ENCODE data around the gene KCNK15. TPM values are rescaled to one million over a fixed set of nuclear protein-coding genes. Genes with fewer than 3 reads are reported as not detected.
"Not testable (repeated sequence)": the region's sequence is repeated elsewhere in the genome, so short reads cannot be mapped to it uniquely, and the experiment has no call there.

Gene KCNK15
- total RNA-seq, 6 experiments from 2014 or later: 0.07 to 0.28 (median 0.21) TPM; not detected in 1

DNA sequence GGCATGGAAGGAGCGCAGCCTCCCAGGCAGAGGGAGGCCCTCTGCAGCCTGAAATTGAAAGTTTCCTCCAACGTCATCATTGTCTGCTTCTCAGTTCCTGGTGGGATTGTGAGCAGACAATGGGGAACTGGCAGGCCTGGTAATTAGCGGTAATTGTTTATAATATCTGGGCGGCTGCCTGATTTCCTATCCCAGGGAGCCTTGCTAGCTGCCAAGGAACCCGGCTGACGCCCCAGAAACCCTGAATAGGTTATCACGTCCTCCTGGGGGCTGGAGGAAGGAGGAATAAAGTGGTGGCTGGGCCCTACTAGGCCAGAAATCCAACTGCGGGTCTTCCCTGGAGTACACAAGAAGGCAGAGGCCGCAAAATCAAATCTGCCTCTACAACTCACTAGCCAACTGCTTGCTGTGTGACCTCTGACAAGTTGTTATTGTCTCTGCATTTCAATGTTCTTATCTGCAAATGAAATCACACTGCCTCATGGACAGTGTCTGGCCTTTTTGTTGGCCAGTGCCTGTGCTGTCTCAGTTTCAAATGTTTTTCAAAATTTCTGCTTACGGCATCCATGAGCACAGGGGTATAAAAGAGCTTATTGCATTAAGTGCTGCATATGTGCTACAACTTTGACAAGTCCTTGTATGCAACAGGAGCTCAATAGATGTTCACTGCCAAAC, 16.9 kb downstream of the KCNK15 start:
- Mint-ChIP-seq H3K9me3 (no peaks in the 10 kb centered on the region), H3K4me1 (ENCODE audit: low read depth) (peaks cover 11% of the 10 kb centered on the region; the same call in 1 of the 2 replicates), H3K27me3 (ENCODE audit: insufficient read depth) (peaks cover 23% of the 10 kb centered on the region)

DNA sequence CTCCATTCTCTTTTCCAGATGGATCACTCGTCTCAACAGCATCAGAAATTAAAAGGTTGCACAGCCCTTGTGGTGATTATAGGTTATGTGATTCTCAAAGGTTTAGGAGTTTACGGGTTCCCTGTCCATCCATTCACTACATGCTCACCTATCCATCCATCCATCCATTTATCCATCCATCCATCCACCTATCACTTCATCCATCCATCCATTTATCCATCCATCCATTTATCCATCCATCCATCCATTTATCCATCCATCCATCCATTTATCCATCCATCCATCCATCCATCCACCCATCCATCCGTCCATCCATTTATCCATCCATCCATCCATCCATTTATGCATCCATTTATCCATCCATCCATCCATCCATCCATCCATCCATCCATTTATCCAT, 18.1 kb downstream of the KCNK15 start:
- H3K27ac Mint-ChIP-seq; H3K9me3 Mint-ChIP-seq; H3K36me3 Mint-ChIP-seq (ENCODE audit: low read depth); H3K4me3 Mint-ChIP-seq; DNase-seq: not testable (repeated sequence)
- Mint-ChIP-seq H3K4me1 (ENCODE audit: low read depth) (peaks cover 11% of the 10 kb centered on the region; the same call in 1 of the 2 replicates), H3K27me3 (ENCODE audit: insufficient read depth) (peaks cover 22% of the 10 kb centered on the region)

More for the DNA sequence above, 16.9 kb downstream of the KCNK15 start:
- DNase-seq: no peak
- TF ChIP-seq, protein P1, sequence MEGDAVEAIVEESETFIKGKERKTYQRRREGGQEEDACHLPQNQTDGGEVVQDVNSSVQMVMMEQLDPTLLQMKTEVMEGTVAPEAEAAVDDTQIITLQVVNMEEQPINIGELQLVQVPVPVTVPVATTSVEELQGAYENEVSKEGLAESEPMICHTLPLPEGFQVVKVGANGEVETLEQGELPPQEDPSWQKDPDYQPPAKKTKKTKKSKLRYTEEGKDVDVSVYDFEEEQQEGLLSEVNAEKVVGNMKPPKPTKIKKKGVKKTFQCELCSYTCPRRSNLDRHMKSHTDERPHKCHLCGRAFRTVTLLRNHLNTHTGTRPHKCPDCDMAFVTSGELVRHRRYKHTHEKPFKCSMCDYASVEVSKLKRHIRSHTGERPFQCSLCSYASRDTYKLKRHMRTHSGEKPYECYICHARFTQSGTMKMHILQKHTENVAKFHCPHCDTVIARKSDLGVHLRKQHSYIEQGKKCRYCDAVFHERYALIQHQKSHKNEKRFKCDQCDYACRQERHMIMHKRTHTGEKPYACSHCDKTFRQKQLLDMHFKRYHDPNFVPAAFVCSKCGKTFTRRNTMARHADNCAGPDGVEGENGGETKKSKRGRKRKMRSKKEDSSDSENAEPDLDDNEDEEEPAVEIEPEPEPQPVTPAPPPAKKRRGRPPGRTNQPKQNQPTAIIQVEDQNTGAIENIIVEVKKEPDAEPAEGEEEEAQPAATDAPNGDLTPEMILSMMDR (IDR thresholded peaks at IDR 0.05): no peak
- H3K4me3 Mint-ChIP-seq: no peak overlapping the region
- no peak overlapping the region for H3K27ac Mint-ChIP-seq
- H3K36me3 Mint-ChIP-seq (ENCODE audit: low read depth): no peaks in the 10 kb centered on the region

DNA sequence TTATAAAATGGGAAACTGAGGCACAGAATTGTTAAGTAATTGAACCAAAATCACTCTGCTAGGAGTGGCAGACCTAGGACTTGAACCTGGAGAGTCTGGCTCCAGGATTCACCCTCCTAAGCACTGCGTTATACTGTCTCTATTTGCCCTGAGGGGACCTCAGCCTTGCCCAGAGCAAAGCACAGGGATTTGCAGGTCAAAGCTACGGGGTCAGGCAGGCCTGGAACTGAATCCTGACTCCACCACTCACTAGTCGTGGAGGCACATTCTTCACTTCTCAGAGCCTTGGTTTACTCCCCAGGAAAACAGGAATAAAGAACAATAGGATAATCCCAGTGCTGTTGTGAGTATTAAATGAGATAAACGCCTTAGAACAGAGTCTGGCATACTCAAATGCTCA, 19.4 kb downstream of the KCNK15 start:
- Mint-ChIP-seq H3K27me3 (ENCODE audit: insufficient read depth) (peaks cover 23% of the 10 kb centered on the region), H3K4me3 (no peak overlapping the region), H3K9me3 (no peaks in the 10 kb centered on the region), H3K36me3 (ENCODE audit: low read depth) (no peaks in the 10 kb centered on the region), H3K27ac (no peak overlapping the region), H3K4me1 (ENCODE audit: low read depth) (peaks cover 6% of the 10 kb centered on the region; the same call in 1 of the 2 replicates)
- TF ChIP-seq, protein P1 (IDR thresholded peaks at IDR 0.05): no peak
- no peak for DNase-seq

DNA sequence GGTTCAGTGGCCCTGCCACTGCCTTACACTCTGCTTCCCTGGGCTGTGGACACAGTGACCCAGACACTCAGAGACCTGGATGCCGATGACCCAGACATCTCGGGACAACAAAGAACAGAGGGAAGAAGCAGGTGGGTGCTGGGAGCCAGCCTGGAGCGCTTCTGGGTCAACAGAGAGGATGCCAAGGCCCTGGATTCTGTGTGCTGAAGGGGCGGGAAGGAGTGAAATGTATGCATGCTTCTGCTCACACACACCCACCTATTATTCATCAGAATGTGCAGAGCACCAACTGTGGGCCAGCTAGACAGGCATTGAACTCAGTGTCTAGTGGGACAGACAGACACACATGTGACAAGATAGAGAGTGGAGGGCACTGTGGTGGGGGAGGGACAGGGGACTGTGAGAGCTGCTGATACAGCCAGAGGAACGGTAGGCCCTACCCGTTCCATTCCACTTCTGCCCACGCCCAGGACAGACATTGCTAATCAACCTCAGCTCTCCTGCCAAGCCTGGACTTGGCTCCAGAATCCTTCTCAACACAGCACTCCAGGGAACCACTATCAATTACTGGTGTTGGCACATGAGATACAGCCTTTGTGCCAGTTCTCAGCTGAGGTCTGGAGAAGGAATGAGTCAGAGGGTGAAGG, 20.2 kb downstream of the KCNK15 start:
- Mint-ChIP-seq H3K27ac (no peak overlapping the region), H3K9me3 (no peaks in the 10 kb centered on the region), H3K4me3 (no peak overlapping the region), H3K36me3 (ENCODE audit: low read depth) (no peaks in the 10 kb centered on the region), H3K27me3 (ENCODE audit: insufficient read depth) (peaks cover 23% of the 10 kb centered on the region), H3K4me1 (ENCODE audit: low read depth) (peaks cover 6% of the 10 kb centered on the region; the same call in 1 of the 2 replicates)
- TF ChIP-seq, protein P1 (IDR thresholded peaks at IDR 0.05): no peak
- DNase-seq: no peak

DNA sequence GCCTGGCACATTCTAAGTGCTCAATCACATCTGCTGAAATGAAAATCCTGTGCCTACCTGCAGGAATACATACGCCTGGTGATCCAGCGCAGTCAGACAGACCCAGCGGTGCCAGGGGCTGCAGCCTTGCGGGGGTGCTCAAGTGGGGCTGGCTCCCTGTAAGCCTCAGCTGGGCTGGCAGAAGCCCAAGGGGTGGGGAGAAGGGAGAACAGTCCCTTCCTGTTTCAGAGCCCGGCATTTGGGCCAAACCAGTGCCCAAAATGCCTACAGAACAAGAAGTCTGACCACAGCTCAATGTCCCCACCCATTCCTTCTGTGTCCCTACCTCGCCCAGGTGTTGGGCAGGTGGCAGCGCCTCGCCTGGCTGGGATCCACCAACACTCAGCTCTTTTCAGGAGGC, 22.6 kb downstream of the KCNK15 start:
- DNase-seq: no peak
- no peak overlapping the region for H3K4me3 Mint-ChIP-seq
- no peaks in the 10 kb centered on the region for H3K36me3 Mint-ChIP-seq (ENCODE audit: low read depth)

More for the DNA sequence above, 22.6 kb downstream of the KCNK15 start:
- H3K4me1 Mint-ChIP-seq (ENCODE audit: low read depth): peaks cover 6% of the 10 kb centered on the region; the same call in 1 of the 2 replicates
- peaks cover 28% of the 10 kb centered on the region for H3K27me3 Mint-ChIP-seq (ENCODE audit: insufficient read depth)
- H3K27ac Mint-ChIP-seq: no peak overlapping the region
- no peaks in the 10 kb centered on the region for H3K9me3 Mint-ChIP-seq
- TF ChIP-seq, protein P1 (IDR thresholded peaks at IDR 0.05): no peak

Data from HFFc6 (cell line).